Mammary epithelial cell (primary cell): ENCODE measurements around the gene ABCA6.

Experiments
- EZH2 ChIP-seq: IDR thresholded peaks from 2 replicates; pipeline ENCODE4 v1.6.1; 2012; ENCODE audit warnings: low read length, inconsistent platforms, borderline replicate concordance
- TF ChIP-seq, protein P1 (sequence below), 2 donors: IDR thresholded peaks in 1 of 2; conservative IDR thresholded peaks in 1 of 2; 2 replicates each; pipeline ENCODE4 v1.5.1; 2011 to 2012; ENCODE audit warnings: inconsistent platforms in 2 of 2, low read length in 2 of 2, mild to moderate bottlenecking in 2 of 2, control low read depth in 1 of 2, low read depth in 1 of 2; ENCODE audit not compliant: insufficient read depth in 1 of 2; ENCODE audit errors: extremely low read depth in 1 of 2

DNA sequence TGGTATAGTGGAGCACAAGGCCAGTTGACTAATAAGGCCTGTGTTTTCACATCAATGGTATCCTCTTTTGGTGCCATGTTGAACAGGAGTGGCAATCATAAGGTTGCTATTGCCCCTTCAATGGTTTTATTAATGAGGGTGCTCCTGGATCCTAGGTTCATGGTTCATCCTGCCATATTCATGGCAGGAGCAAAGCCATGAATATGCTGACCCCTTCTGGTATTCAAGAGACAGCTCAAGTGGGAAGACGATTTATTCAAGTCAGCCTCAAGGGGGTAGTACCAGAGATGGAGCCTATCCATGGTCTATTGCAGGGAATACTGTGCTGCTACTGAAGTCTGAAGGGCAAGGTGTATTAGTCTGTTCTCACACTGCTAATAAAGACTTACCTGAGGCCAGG is 83.5 kb downstream of the ABCA6 start:
- TF ChIP-seq, protein P1, sequence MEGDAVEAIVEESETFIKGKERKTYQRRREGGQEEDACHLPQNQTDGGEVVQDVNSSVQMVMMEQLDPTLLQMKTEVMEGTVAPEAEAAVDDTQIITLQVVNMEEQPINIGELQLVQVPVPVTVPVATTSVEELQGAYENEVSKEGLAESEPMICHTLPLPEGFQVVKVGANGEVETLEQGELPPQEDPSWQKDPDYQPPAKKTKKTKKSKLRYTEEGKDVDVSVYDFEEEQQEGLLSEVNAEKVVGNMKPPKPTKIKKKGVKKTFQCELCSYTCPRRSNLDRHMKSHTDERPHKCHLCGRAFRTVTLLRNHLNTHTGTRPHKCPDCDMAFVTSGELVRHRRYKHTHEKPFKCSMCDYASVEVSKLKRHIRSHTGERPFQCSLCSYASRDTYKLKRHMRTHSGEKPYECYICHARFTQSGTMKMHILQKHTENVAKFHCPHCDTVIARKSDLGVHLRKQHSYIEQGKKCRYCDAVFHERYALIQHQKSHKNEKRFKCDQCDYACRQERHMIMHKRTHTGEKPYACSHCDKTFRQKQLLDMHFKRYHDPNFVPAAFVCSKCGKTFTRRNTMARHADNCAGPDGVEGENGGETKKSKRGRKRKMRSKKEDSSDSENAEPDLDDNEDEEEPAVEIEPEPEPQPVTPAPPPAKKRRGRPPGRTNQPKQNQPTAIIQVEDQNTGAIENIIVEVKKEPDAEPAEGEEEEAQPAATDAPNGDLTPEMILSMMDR (conservative IDR thresholded peaks at IDR 0.05 in 1 of 2, IDR thresholded peaks at IDR 0.05 in 1 of 2; ENCODE audit: extremely low read depth in 1 of 2, insufficient read depth in 1 of 2, low read depth in 1 of 2, low read length in 2 of 2) = peak in 1 of 2 donors; percentile 12
- TF ChIP-seq EZH2 = no peak
